Prostate gland (tissue), 2 donors: Measurements from ENCODE around the gene UTP11.

ENCODE experiments used
- CTCF ChIP-seq, 4 experiments: fragments of 200-600 bp in 2 of 4; fragments of 450-650 bp in 2 of 4; sonication (generic) in 2 of 4; IDR thresholded peaks; 1 replicate in 3 of 4; 2 replicates in 1 of 4; pipeline ENCODE4 v1.5.1; 2016 to 2019; ENCODE audit warnings: antibody characterized with exemption in 4 of 4, mild to moderate bottlenecking in 2 of 4, moderate library complexity in 2 of 4
- POLR2A ChIP-seq: fragments of 450-650 bp; IDR thresholded peaks from one replicate; pipeline ENCODE4 v1.6.1; 2016; ENCODE audit warnings: antibody characterized with exemption, mild to moderate bottlenecking
- POLR2AphosphoS5 ChIP-seq: sonication (generic); formaldehyde crosslinking; IDR thresholded peaks from one replicate; pipeline ENCODE4 v1.6.1; 2017; ENCODE audit warnings: antibody characterized with exemption

GRCh38 chr1:38068220-38068979 is 55.9 kb downstream of the UTP11 start:
- no peak for TF ChIP-seq CTCF (IDR thresholded peaks at IDR 0.05)
- no peak for TF ChIP-seq POLR2AphosphoS5
- no peak for TF ChIP-seq POLR2A
